Measurements from ENCODE around the gene FAM217B.

FAM217B gene

GRCh38 chr20:59977086-59977485 lies 36.9 kb downstream of the FAM217B start:
- no peak overlapping the region for H3K4me3 ChIP-seq (ENCODE audit: low read depth, low read length)
- TF ChIP-seq CTCF (IDR thresholded peaks at IDR 0.05; ENCODE audit: low read depth, low read length) = no peak
- DNase-seq (ENCODE audit: low read depth, low spot score) = no peak
- in situ Hi-C loops (cut with HindIII; ENCODE audit: low sequenced_read_pairs) = no loop called here

- TF ChIP-seq CTCF (IDR thresholded peaks at IDR 0.05; ENCODE audit: low read depth, low read length) = no peak
- no peak overlapping the region for H3K4me3 ChIP-seq (ENCODE audit: low read depth, low read length)
- in situ Hi-C loops (cut with HindIII; ENCODE audit: low sequenced_read_pairs) = no loop called here
- DNase-seq (ENCODE audit: low read depth, low spot score) = no peak
These were observed 42.9 kb downstream of the FAM217B start for GRCh38 chr20:59983076-59983475.

GRCh38 chr20:59984541-59984940 lies 44.4 kb downstream of the FAM217B start:
- DNase-seq (ENCODE audit: low read depth, low spot score) = no peak
- TF ChIP-seq CTCF (IDR thresholded peaks at IDR 0.05; ENCODE audit: low read depth, low read length) = no peak
- H3K4me3 ChIP-seq (ENCODE audit: low read depth, low read length) = no peak overlapping the region
- in situ Hi-C loops (cut with HindIII; ENCODE audit: low sequenced_read_pairs) = no loop called here

GRCh38 chr20:59985164-59985563 lies 45.0 kb downstream of the FAM217B start:
- in situ Hi-C loops (cut with HindIII; ENCODE audit: low sequenced_read_pairs) = no loop called here

GRCh38 chr20:59985864-59986263 lies 45.7 kb downstream of the FAM217B start:
- H3K4me3 ChIP-seq (ENCODE audit: low read depth, low read length) = no peak overlapping the region
- in situ Hi-C loops (cut with HindIII; ENCODE audit: low sequenced_read_pairs) = no loop called here
- no peak for DNase-seq (ENCODE audit: low read depth, low spot score)
- TF ChIP-seq CTCF (IDR thresholded peaks at IDR 0.05; ENCODE audit: low read depth, low read length) = no peak

More at GRCh38 chr20:59985164-59985563, 45.0 kb downstream of the FAM217B start:
- no peak for DNase-seq (ENCODE audit: low read depth, low spot score)
- H3K4me3 ChIP-seq (ENCODE audit: low read depth, low read length) = no peak overlapping the region
- no peak for TF ChIP-seq CTCF (IDR thresholded peaks at IDR 0.05; ENCODE audit: low read depth, low read length)

- in situ Hi-C loops (cut with HindIII; ENCODE audit: low sequenced_read_pairs) = no loop called here
- no peak for TF ChIP-seq CTCF (IDR thresholded peaks at IDR 0.05; ENCODE audit: low read depth, low read length)
These were observed 46.9 kb downstream of the FAM217B start for GRCh38 chr20:59987135-59987534.

GRCh38 chr20:59988141-59988540 lies 48.0 kb downstream of the FAM217B start:
- H3K4me3 ChIP-seq (ENCODE audit: low read depth, low read length) = no peak overlapping the region
- no peak for TF ChIP-seq CTCF (IDR thresholded peaks at IDR 0.05; ENCODE audit: low read depth, low read length)
- in situ Hi-C loops (cut with HindIII; ENCODE audit: low sequenced_read_pairs) = no loop called here
- no peak for DNase-seq (ENCODE audit: low read depth, low spot score)

More at GRCh38 chr20:59987135-59987534, 46.9 kb downstream of the FAM217B start:
- DNase-seq (ENCODE audit: low read depth, low spot score) = no peak
- no peak overlapping the region for H3K4me3 ChIP-seq (ENCODE audit: low read depth, low read length)
